Measurements from ENCODE around the gene SBF1.

DNA sequence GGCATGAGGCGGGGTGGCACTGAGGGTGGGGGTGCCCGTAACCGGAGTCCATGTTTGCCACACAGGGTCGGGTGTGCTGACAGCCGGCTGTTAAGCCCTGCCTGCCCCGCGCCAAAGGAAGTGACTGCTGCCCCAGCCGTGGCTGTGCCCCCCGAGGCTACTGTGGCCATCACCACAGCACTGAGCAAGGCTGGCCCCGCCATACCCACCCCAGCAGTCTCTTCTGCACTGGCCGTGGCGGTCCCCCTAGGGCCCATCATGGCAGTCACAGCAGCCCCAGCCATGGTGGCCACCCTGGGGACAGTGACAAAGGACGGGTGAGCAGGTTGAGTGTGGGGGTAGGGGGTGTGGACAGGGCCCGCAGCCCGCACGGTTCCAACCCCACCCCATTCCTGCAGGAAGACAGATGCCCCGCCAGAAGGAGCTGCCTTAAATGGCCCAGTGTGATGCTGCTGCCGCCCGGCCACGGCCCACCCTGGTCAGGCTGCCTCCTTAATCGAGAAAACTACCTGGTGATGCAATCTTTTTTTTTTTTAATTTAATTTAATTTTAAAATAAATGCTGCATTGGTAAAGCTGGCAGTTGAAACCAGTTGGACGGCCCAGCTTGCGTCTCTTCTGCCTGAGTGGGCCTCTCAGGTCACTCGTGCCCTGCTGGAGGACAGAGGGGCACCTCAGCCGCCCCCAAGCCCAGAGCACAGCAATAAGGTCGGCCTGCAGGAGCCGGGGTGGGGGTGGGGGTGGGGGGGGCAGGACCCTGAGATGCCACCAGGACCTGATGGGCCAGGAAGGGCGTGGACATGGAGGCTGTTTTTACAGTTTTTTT, 30.8 kb downstream of the SBF1 start:
- TF ChIP-seq, protein P1, sequence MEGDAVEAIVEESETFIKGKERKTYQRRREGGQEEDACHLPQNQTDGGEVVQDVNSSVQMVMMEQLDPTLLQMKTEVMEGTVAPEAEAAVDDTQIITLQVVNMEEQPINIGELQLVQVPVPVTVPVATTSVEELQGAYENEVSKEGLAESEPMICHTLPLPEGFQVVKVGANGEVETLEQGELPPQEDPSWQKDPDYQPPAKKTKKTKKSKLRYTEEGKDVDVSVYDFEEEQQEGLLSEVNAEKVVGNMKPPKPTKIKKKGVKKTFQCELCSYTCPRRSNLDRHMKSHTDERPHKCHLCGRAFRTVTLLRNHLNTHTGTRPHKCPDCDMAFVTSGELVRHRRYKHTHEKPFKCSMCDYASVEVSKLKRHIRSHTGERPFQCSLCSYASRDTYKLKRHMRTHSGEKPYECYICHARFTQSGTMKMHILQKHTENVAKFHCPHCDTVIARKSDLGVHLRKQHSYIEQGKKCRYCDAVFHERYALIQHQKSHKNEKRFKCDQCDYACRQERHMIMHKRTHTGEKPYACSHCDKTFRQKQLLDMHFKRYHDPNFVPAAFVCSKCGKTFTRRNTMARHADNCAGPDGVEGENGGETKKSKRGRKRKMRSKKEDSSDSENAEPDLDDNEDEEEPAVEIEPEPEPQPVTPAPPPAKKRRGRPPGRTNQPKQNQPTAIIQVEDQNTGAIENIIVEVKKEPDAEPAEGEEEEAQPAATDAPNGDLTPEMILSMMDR (IDR thresholded peaks at IDR 0.05): no peak
- TF ChIP-seq POLR2A (IDR thresholded peaks at IDR 0.05): no peak
